ENCODE data around the gene NPIPB2. TPM values are rescaled to one million over a fixed set of nuclear protein-coding genes. Genes with fewer than 3 reads are reported as not detected.

NPIPB2 gene
- total RNA-seq, 1 experiment from 2014 or later = 1.2 TPM

Small RNA genes within 50 kb of the gene (small RNA-seq; reads per million reads assigned to genes)
- gene AC007216.5 = 0 reads per million in 2 experiments
- gene COX6CP1 = 0.02 to 0.14 reads per million in 2 experiments
- 0 reads per million in 2 experiments for gene UBL5P4

Other genes with a start within 250 kb of the NPIPB2 start
- gene TXNDC11, start 199.2 kb downstream of the NPIPB2 start, total RNA-seq (2014; rRNA removed; shearing (Covaris generic)) = 27.5 and 32.5 TPM in 2 replicates
- gene ZC3H7A, start 144.8 kb downstream of the NPIPB2 start, total RNA-seq (2014; rRNA removed; shearing (Covaris generic)) = 54.7 and 62.0 TPM in 2 replicates
- gene RSL1D1, start 90.5 kb downstream of the NPIPB2 start, total RNA-seq (2014; rRNA removed; shearing (Covaris generic)) = 386 and 432 TPM in 2 replicates
- gene GSPT1, start 26.1 kb downstream of the NPIPB2 start, total RNA-seq (2014; rRNA removed; shearing (Covaris generic)) = 47.3 and 55.6 TPM in 2 replicates
- gene TNFRSF17, start 23.2 kb upstream of the NPIPB2 start, total RNA-seq (2014; rRNA removed; shearing (Covaris generic)) = not detected in 2 replicates
- 7.2 and 7.7 TPM in 2 replicates for gene SNX29, start 34.7 kb upstream of the NPIPB2 start, total RNA-seq (2014; rRNA removed; shearing (Covaris generic))